Osteoblast (primary cell): ENCODE data around the gene ST6GAL1. TPM values are rescaled to one million over a fixed set of nuclear protein-coding genes. Genes with fewer than 3 reads are reported as not detected.

Experiments used
- DNase-seq: peaks from one replicate; pipeline ENCODE4 v3.0.0; 2011; ENCODE audit warnings: low spot score, mixed read lengths; ENCODE audit not compliant: insufficient read length; ENCODE audit errors: missing footprints
- H2AFZ ChIP-seq: 2 replicates; pipeline ENCODE4 v1.6.0; 2011; ENCODE audit warnings: mild to moderate bottlenecking, low read length
- H3K27ac ChIP-seq: 2 replicates; pipeline ENCODE4 v1.5.1; 2011; ENCODE audit warnings: mild to moderate bottlenecking, low read depth, low read length, moderate library complexity
- H3K27me3 ChIP-seq: 2 replicates; pipeline ENCODE4 v1.6.0; 2012; ENCODE audit warnings: mild to moderate bottlenecking, control low read depth, inconsistent platforms, low read length, moderate library complexity; ENCODE audit not compliant: insufficient read depth
- H3K36me3 ChIP-seq: 2 replicates; pipeline ENCODE4 v1.5.1; 2011; ENCODE audit warnings: mild to moderate bottlenecking, low read length, control low read depth, moderate library complexity; ENCODE audit not compliant: insufficient read depth
- H3K4me1 ChIP-seq: 2 replicates; pipeline ENCODE4 v1.5.1; 2011; ENCODE audit warnings: mild to moderate bottlenecking, low read length, control low read depth, moderate library complexity; ENCODE audit not compliant: insufficient read depth
- H3K4me2 ChIP-seq: 2 replicates; pipeline ENCODE4 v1.6.0; 2011; ENCODE audit warnings: mild to moderate bottlenecking, low read length; ENCODE audit not compliant: insufficient read depth
- H3K4me3 ChIP-seq: fragments of 200-600 bp; sonication (generic); 3 replicates; pipeline ENCODE4 v1.5.1; 2012; ENCODE audit warnings: mild to moderate bottlenecking, low read length, inconsistent platforms; ENCODE audit not compliant: insufficient read depth
- H3K79me2 ChIP-seq: 2 replicates; pipeline ENCODE4 v1.6.0; 2012; ENCODE audit warnings: mild to moderate bottlenecking, low read length, control low read depth, inconsistent platforms; ENCODE audit not compliant: insufficient read depth
- H3K9me3 ChIP-seq: 2 replicates; pipeline ENCODE4 v1.5.1; 2011; ENCODE audit warnings: low read depth, low read length, control low read depth
- H4K20me1 ChIP-seq: 2 replicates; pipeline ENCODE4 v1.6.0; 2012; ENCODE audit warnings: mild to moderate bottlenecking, low read length, control low read depth; ENCODE audit not compliant: insufficient read depth
- CTCF ChIP-seq: IDR thresholded peaks from 2 replicates; pipeline ENCODE4 v1.5.1; 2011; ENCODE audit warnings: mild to moderate bottlenecking, low read depth, low read length, moderate library complexity; ENCODE audit errors: extremely low read depth
- total RNA-seq: library from RNA; depleted of rRNA; stranded (reverse); fragments of >200 nt; gene quantifications from 2 replicates; pipeline ENCODE4 v1.2.3, GENCODE V29; 2012

Gene ST6GAL1
- total RNA-seq, 1 donor = 8.0 TPM

- no peaks in the 10 kb centered on the region for H4K20me1 ChIP-seq
- H3K4me2 ChIP-seq = no peak overlapping the region
- no peak overlapping the region for H2AFZ ChIP-seq
- no peaks in the 10 kb centered on the region for H3K27me3 ChIP-seq
- no peaks in the 10 kb centered on the region for H3K9me3 ChIP-seq
- H3K36me3 ChIP-seq = no peaks in the 10 kb centered on the region
- no peaks in the 10 kb centered on the region for H3K4me1 ChIP-seq
- no peak for DNase-seq
- no peaks in the 10 kb centered on the region for H3K79me2 ChIP-seq
- no peak overlapping the region for H3K4me3 ChIP-seq
- no peak overlapping the region for H3K27ac ChIP-seq
- no peak for TF ChIP-seq CTCF
These were observed 34.9 kb upstream of the ST6GAL1 start for GRCh38 chr3:186895406-186895805.

- Histone ChIP-seq H3K9me3 (no peaks in the 10 kb centered on the region), H3K4me3 (no peak overlapping the region), H4K20me1 (no peaks in the 10 kb centered on the region), H3K4me1 (no peaks in the 10 kb centered on the region), H2AFZ (no peak overlapping the region), H3K27ac (no peak overlapping the region), H3K36me3 (no peaks in the 10 kb centered on the region), H3K79me2 (no peaks in the 10 kb centered on the region), H3K4me2 (no peak overlapping the region), H3K27me3 (no peaks in the 10 kb centered on the region)
- no peak for DNase-seq
- TF ChIP-seq CTCF = no peak
These were observed 34.3 kb upstream of the ST6GAL1 start for GRCh38 chr3:186896006-186896405.

GRCh38 chr3:186896875-186897274 lies 33.5 kb upstream of the ST6GAL1 start:
- Histone ChIP-seq H3K9me3 (no peaks in the 10 kb centered on the region), H3K36me3 (no peaks in the 10 kb centered on the region), H4K20me1 (no peaks in the 10 kb centered on the region), H3K4me2 (no peak overlapping the region), H3K4me1 (no peaks in the 10 kb centered on the region), H3K79me2 (no peaks in the 10 kb centered on the region), H3K27me3 (no peaks in the 10 kb centered on the region), H3K27ac (no peak overlapping the region), H2AFZ (no peak overlapping the region), H3K4me3 (no peak overlapping the region)
- DNase-seq = no peak
- TF ChIP-seq CTCF = no peak

- Histone ChIP-seq H3K4me2 (no peak overlapping the region), H3K9me3 (no peaks in the 10 kb centered on the region), H3K27ac (no peak overlapping the region), H3K36me3 (no peaks in the 10 kb centered on the region), H3K79me2 (no peaks in the 10 kb centered on the region), H2AFZ (no peak overlapping the region), H4K20me1 (no peaks in the 10 kb centered on the region), H3K27me3 (no peaks in the 10 kb centered on the region), H3K4me3 (no peak overlapping the region), H3K4me1 (no peaks in the 10 kb centered on the region)
- DNase-seq = no peak
- no peak for TF ChIP-seq CTCF
These were observed 29.1 kb upstream of the ST6GAL1 start for GRCh38 chr3:186901135-186901734.
